Activated CD8-positive, alpha-beta memory T cell treated with anti-CD3 and anti-CD28 coated beads, Interleukin-2, amount 50 U/mL, for 1 hour (primary cell): ENCODE results near the gene SPATA31D3.
"Not testable (repeated sequence)": the region's sequence is repeated elsewhere in the genome, so short reads cannot be mapped to it uniquely, and the experiment has no call there.

Source experiments
- DNase-seq: peaks from one replicate; pipeline ENCODE4 v3.0.0-alpha.2; 2020; ENCODE audit errors: extremely low read depth

SPATA31D3 gene

GRCh38 chr9:81979196-81979595 is 35.9 kb downstream of the SPATA31D3 start:
- DNase-seq, result no peak

- DNase-seq, result no peak
Measured at GRCh38 chr9:81980568-81980967, 37.3 kb downstream of the SPATA31D3 start.

GRCh38 chr9:81981883-81982282 is 38.6 kb downstream of the SPATA31D3 start:
- DNase-seq, result no peak

GRCh38 chr9:81984928-81985327 is 41.6 kb downstream of the SPATA31D3 start:
- DNase-seq, result no peak

- no peak for DNase-seq
Measured at GRCh38 chr9:81986051-81986450, 42.8 kb downstream of the SPATA31D3 start.

GRCh38 chr9:81988472-81988871 is 45.2 kb downstream of the SPATA31D3 start, which contains the start of gene SPATA31D1:
Gene SPATA31D1, plus strand, starts transcription at chr9:81988772. Its CDS starts 47 bp downstream, at chr9:81988819.
- DNase-seq, result not testable (repeated sequence)

- no peak for DNase-seq
Measured at GRCh38 chr9:81989700-81990099, 46.4 kb downstream of the SPATA31D3 start.

GRCh38 chr9:81993656-81994055 is 50.4 kb downstream of the SPATA31D3 start:
- no peak for DNase-seq
